PC-3 (cell line): ENCODE data around the gene GNG11.

Source experiments
- EZH2 ChIP-seq: fragments of 300-600 bp; sonication (generic); IDR thresholded peaks from one replicate; pipeline ENCODE4 v1.6.1; 2017; ENCODE audit warnings: antibody characterized with exemption, mild to moderate bottlenecking, low read length; ENCODE audit not compliant: unreplicated experiment
- EZH2phosphoT487 ChIP-seq: fragments of 300-600 bp; sonication (generic); IDR thresholded peaks from 2 replicates; pipeline ENCODE4 v1.6.1; 2018; ENCODE audit warnings: mild to moderate bottlenecking, antibody characterized with exemption, low read length, borderline replicate concordance
- TF ChIP-seq, protein P1 (sequence below): fragments of 300-600 bp; sonication (generic); conservative IDR thresholded peaks from 2 replicates; pipeline ENCODE4 v1.5.1; 2017; ENCODE audit warnings: antibody characterized with exemption, low read depth, mild to moderate bottlenecking, low read length

DNA sequence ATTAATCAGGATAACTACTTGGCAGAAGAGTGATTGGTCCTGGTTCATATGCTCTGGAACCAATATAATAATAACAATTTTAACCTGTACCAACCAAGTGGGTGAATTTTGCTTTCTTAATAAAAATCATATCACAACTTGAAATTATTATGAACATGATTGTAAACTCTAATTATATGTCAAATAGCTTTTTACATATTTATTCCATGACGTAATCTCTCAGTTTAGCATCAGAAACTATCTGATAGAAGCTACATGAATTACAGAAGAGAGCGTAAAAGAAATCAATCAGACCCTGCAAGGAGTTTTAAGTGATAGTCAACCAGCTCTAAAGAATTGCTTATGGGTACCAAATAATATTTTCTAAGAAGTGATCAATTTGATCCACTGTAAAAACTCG, 10.1 kb downstream of the GNG11 start:
- TF ChIP-seq, protein P1, sequence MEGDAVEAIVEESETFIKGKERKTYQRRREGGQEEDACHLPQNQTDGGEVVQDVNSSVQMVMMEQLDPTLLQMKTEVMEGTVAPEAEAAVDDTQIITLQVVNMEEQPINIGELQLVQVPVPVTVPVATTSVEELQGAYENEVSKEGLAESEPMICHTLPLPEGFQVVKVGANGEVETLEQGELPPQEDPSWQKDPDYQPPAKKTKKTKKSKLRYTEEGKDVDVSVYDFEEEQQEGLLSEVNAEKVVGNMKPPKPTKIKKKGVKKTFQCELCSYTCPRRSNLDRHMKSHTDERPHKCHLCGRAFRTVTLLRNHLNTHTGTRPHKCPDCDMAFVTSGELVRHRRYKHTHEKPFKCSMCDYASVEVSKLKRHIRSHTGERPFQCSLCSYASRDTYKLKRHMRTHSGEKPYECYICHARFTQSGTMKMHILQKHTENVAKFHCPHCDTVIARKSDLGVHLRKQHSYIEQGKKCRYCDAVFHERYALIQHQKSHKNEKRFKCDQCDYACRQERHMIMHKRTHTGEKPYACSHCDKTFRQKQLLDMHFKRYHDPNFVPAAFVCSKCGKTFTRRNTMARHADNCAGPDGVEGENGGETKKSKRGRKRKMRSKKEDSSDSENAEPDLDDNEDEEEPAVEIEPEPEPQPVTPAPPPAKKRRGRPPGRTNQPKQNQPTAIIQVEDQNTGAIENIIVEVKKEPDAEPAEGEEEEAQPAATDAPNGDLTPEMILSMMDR, result no peak
- TF ChIP-seq EZH2 (no peak), EZH2phosphoT487 (no peak)
